Aortic smooth muscle cell (primary cell): ENCODE results near the gene HMGN3. TPM values are rescaled to one million over a fixed set of nuclear protein-coding genes. Genes with fewer than 3 reads are reported as not detected.

ENCODE experiments used
- total RNA-seq: library from RNA; depleted of rRNA; stranded (reverse); fragments of >200 nt; gene quantifications from 2 replicates; pipeline ENCODE4 v1.2.3, GENCODE V29; 2014

The HMGN3 gene
- total RNA-seq: 124 and 137 TPM in 2 replicates

GRCh38 chr6:79234150-79235022, at the start of gene HMGN3:
HMGN3 (minus strand) TSS chr6:79234682.

Other genes with a start within 250 kb of the HMGN3 start
- 19.8 and 22.8 TPM in 2 replicates for gene PHIP, start 156.4 kb downstream of the HMGN3 start, total RNA-seq